K562 (cell line): Measurements from ENCODE around the gene HTRA3. TPM values are rescaled to one million over a fixed set of nuclear protein-coding genes. Genes with fewer than 3 reads are reported as not detected.

Experiments
- ATAC-seq: fragments of 200-7000 bp; cut with Tn5 transposase; 3 replicates; pipeline ENCODE4 v1.9.1; 2020; ENCODE audit warnings: moderate library complexity
- BruUV-seq: library from RNA; stranded (reverse); fragments of 400-500 nt; replicated peaks from 2 replicates; lab custom pipeline; 2021; lab: Mats Ljungman, UMichigan
- CTCF ChIA-PET: fragments of 300-600 bp; formaldehyde crosslinking; extraction: SDS; loops from one replicate; lab custom pipeline; 2021; ENCODE audit warnings: low intra/inter-chr PET ratio; lab: Yijun Ruan, JAX
- POLR2A ChIA-PET: fragments of 300-600, 350-650 bp; sonication (Branson Sonifier 250); formaldehyde crosslinking; extraction: SDS; loops from one replicate; lab custom pipeline; 2021; ENCODE audit warnings: antibody characterized with exemption, inconsistent platforms; lab: Yijun Ruan, JAX
- DNase-seq, 4 experiments: peaks; one replicate each; pipeline versions ENCODE4 v3.0.0 to v3.0.0-alpha.2; 2011 to 2018; ENCODE audit warnings: low spot score in 3 of 4, mixed read lengths in 3 of 4; ENCODE audit errors: extremely low read depth in 1 of 4
- FAIRE-seq: peaks from 2 replicates; lab custom pipeline; 2011; peaks lifted over from hg19 to GRCh38; lab: Jason Lieb, UNC
- H2AFZ ChIP-seq: 2 replicates; pipeline ENCODE4 v1.6.0; 2011; ENCODE audit warnings: low read depth, low read length, control low read depth, inconsistent platforms
- H3K27ac ChIP-seq: fragments of 200-600 bp; 3 replicates; pipeline ENCODE4 v1.8.0; 2011; ENCODE audit warnings: low read depth, mild to moderate bottlenecking, control low read depth, inconsistent platforms, low read length, moderate library complexity, mixed read lengths; ENCODE audit errors: extremely low read depth
- H3K27me3 ChIP-seq, 2 experiments: fragments of 300-600 bp in 1 of 2; 2 replicates in 1 of 2; 3 replicates in 1 of 2; pipeline versions ENCODE4 v1.6.0 to v1.8.0; 2011; ENCODE audit warnings: inconsistent platforms in 2 of 2, low read length in 2 of 2, mild to moderate bottlenecking in 1 of 2, mixed read lengths in 1 of 2, moderate library complexity in 1 of 2; ENCODE audit not compliant: control insufficient read depth in 2 of 2, insufficient read depth in 2 of 2
- H3K36me3 ChIP-seq: fragments of 300-600 bp; 3 replicates; pipeline ENCODE4 v1.8.0; 2011; ENCODE audit warnings: mild to moderate bottlenecking, low read length, inconsistent platforms; ENCODE audit not compliant: control insufficient read depth, insufficient read depth
- H3K4me1 ChIP-seq, 2 experiments: fragments of 200-600 bp in 1 of 2; replicated peaks in 1 of 2; 2 replicates in 1 of 2; 3 replicates in 1 of 2; pipeline versions ENCODE4 v1.5.1 to v1.8.0; 2011; ENCODE audit warnings: inconsistent platforms in 2 of 2, low read length in 2 of 2, mild to moderate bottlenecking in 1 of 2, mixed read lengths in 1 of 2, moderate library complexity in 1 of 2; ENCODE audit not compliant: control insufficient read depth in 2 of 2, insufficient read depth in 2 of 2
- H3K4me2 ChIP-seq: 2 replicates; pipeline ENCODE4 v1.6.1; 2011; ENCODE audit warnings: low read length, control low read depth, inconsistent platforms, mixed read lengths; ENCODE audit not compliant: insufficient read depth
- H3K4me3 ChIP-seq: fragments of 200-600 bp; sonication (generic), shearing (Covaris generic); 2 replicates; pipeline ENCODE4 v1.5.1; 2016; ENCODE audit warnings: control low read depth, inconsistent platforms
- H3K79me2 ChIP-seq: fragments of 200-600 bp; 3 replicates; pipeline ENCODE4 v1.8.0; 2011; ENCODE audit warnings: low read length, inconsistent platforms; ENCODE audit not compliant: control insufficient read depth, insufficient read depth
- H3K9ac ChIP-seq, 2 experiments: 2 replicates each; pipeline versions ENCODE4 v1.6.0 to v1.6.1; 2011; ENCODE audit warnings: low read depth in 2 of 2, low read length in 2 of 2, control low read depth in 1 of 2, inconsistent platforms in 1 of 2, mild to moderate bottlenecking in 1 of 2, mixed read lengths in 1 of 2; ENCODE audit not compliant: insufficient read depth in 1 of 2
- H3K9me1 ChIP-seq: one replicate; pipeline ENCODE4 v1.6.0; 2011; ENCODE audit warnings: inconsistent platforms, mild to moderate bottlenecking, low read length, moderate library complexity; ENCODE audit not compliant: control insufficient read depth, insufficient read depth
- H3K9me3 ChIP-seq: replicated peaks from 2 replicates; pipeline ENCODE4 v1.5.1; 2011; ENCODE audit warnings: low read depth, low read length, inconsistent platforms; ENCODE audit not compliant: control insufficient read depth, insufficient read depth
- H4K20me1 ChIP-seq: replicated peaks from 2 replicates; pipeline ENCODE4 v1.6.1; 2011; ENCODE audit warnings: low read length, inconsistent platforms, mixed read lengths; ENCODE audit not compliant: control insufficient read depth, insufficient read depth
- ATF3 ChIP-seq, 2 experiments: fragments of 450-650 bp in 1 of 2; sonication (generic) in 1 of 2; formaldehyde crosslinking in 1 of 2; IDR thresholded peaks in 1 of 2; conservative IDR thresholded peaks in 1 of 2; 2 replicates each; pipeline versions ENCODE4 v1.6.1 to v1.8.1; 2016 to 2023; ENCODE audit warnings: mild to moderate bottlenecking in 2 of 2, moderate library complexity in 2 of 2, inconsistent platforms in 1 of 2, missing genetic modification reagents in 1 of 2
- C11orf30 ChIP-seq: fragments of 450-650 bp; IDR thresholded peaks from 2 replicates; pipeline ENCODE4 v1.6.1; 2016; ENCODE audit warnings: low read depth, mild to moderate bottlenecking
- CHAMP1 ChIP-seq: fragments of 450-650 bp; IDR thresholded peaks from 2 replicates; pipeline ENCODE4 v1.6.1; 2016; ENCODE audit warnings: mild to moderate bottlenecking
- E2F1 ChIP-seq: sonication (generic); formaldehyde crosslinking; IDR thresholded peaks from 2 replicates; pipeline ENCODE4 v1.8.1; 2023; ENCODE audit warnings: mild to moderate bottlenecking, missing genetic modification reagents, moderate library complexity
- GTF2A2 ChIP-seq: IDR thresholded peaks from 2 replicates; pipeline ENCODE4 v1.6.1; 2016; ENCODE audit warnings: mild to moderate bottlenecking, missing genetic modification characterization, missing compliant biosample characterization
- LEF1 ChIP-seq: fragments of 450-650 bp; IDR thresholded peaks from 2 replicates; pipeline ENCODE4 v1.6.1; 2016; ENCODE audit warnings: mild to moderate bottlenecking
- PRPF4 ChIP-seq: fragments of 200-400 bp; formaldehyde crosslinking; IDR thresholded peaks from one replicate; pipeline ENCODE4 v1.6.1; 2017; ENCODE audit warnings: low read length, low read depth, mild to moderate bottlenecking; ENCODE audit not compliant: insufficient read depth, poor library complexity, severe bottlenecking
- SAP30 ChIP-seq: fragments of 200-600 bp; sonication (generic); IDR thresholded peaks from 2 replicates; pipeline ENCODE4 v1.6.1; 2012; ENCODE audit warnings: borderline replicate concordance, low read depth, mild to moderate bottlenecking, moderate library complexity, low read length, control low read depth, inconsistent platforms; ENCODE audit not compliant: insufficient read depth, poor library complexity, severe bottlenecking
- SETDB1 ChIP-seq: IDR thresholded peaks from one replicate; pipeline ENCODE4 v1.6.1; 2012; ENCODE audit warnings: low read length, control low read depth, inconsistent platforms
- ZBTB2 ChIP-seq: fragments of 450-650 bp; IDR thresholded peaks from 2 replicates; pipeline ENCODE4 v1.6.1; 2016; ENCODE audit warnings: antibody characterized with exemption
- ZNF445 ChIP-seq: fragments of 250-450 bp; sonication (Bioruptor Pico); IDR thresholded peaks from 2 replicates; pipeline ENCODE4 v1.4.0; 2020; ENCODE audit warnings: low read depth, mild to moderate bottlenecking, moderate library complexity
- ZNF699 ChIP-seq: fragments of 250-450 bp; sonication (Bioruptor Pico); IDR thresholded peaks from 2 replicates; pipeline ENCODE4 v1.8.0; 2021; ENCODE audit warnings: mild to moderate bottlenecking, moderate library complexity; ENCODE audit not compliant: insufficient replicate concordance
- WGBS: fragments of 100-300 bp; shearing (Covaris generic); methylation state at CpG from one replicate; pipeline ENCODE4 v1.1.6; 2016; ENCODE audit warnings: low coverage, mixed read lengths; ENCODE audit not compliant: insufficient coverage; ENCODE audit errors: missing lambda C conversion rate; 5-methylcytosine and 5-hydroxymethylcytosine counted together
- in situ Hi-C: fragments of 300-500 bp; cut with MboI; formaldehyde crosslinking; loops from 4 replicates; pipeline ENCODE4 v1.15.0; 2018; ENCODE audit warnings: inconsistent platforms, mixed read lengths
- intact Hi-C: fragments of 100-400 bp; cut with micrococcal nuclease; formaldehyde crosslinking; loops from 2 replicates; pipeline ENCODE4 v1.14.2; 2022
- polyA plus RNA-seq, 8 experiments: library from polyadenylated mRNA; depleted of rRNA in 4 of 8; stranded (reverse) in 5 of 8; unstranded in 3 of 8; fragments of >200 nt; fragmentation: Nextera tagmentation in 2 of 8; fragmentation: Illumina TruSeq in 1 of 8; extraction: Ambion mirVana in 2 of 8; extraction: Trizol in 1 of 8; gene quantifications; 2 replicates each; pipeline versions ENCODE4 v1.2.1 to v1.2.3, GENCODE V29; 2011 to 2014; ENCODE audit warnings: inconsistent platforms in 1 of 8, missing spikeins in 1 of 8
- total RNA-seq, 7 experiments: library from RNA; depleted of rRNA in 6 of 7; stranded (reverse); fragments of >200 nt in 6 of 7; fragmentation: Illumina TruSeq in 2 of 7; extraction: Trizol in 2 of 7; gene quantifications; 2 replicates each; pipeline versions ENCODE4 v1.2.1 to v1.2.3, GENCODE V29; 2011 to 2021; ENCODE audit warnings: low replicate concordance in 1 of 7

The HTRA3 gene
- total and polyA plus RNA-seq, 9 of the 15 experiments (the other 6 are each of a cell fraction or from before 2014, with no cell fraction given): 0.04 TPM; not detected in 8

GRCh38 chr4:8355864-8356565 lies 86.5 kb downstream of the HTRA3 start:
- Histone ChIP-seq H3K9ac (no peak overlapping the region), H4K20me1 (no peaks in the 10 kb centered on the region; the same call in 1 of the 2 replicates), H3K36me3 (no peaks in the 10 kb centered on the region), H2AFZ (no peak overlapping the region), H3K4me1 (peaks cover 0 to 3% of the 10 kb centered on the region in 2 experiments; a peak in 1 of 5 replicates), H3K79me2 (no peaks in the 10 kb centered on the region), H3K9me1 (no peaks in the 10 kb centered on the region), H3K27ac (no peak overlapping the region), H3K4me3 (no peak overlapping the region), H3K9me3 (no peaks in the 10 kb centered on the region), H3K27me3 (peaks cover 6 to 43% of the 10 kb centered on the region in 2 experiments; a peak in 4 of 5 replicates), H3K4me2 (no peak overlapping the region)
- ChIA-PET CTCF (no interaction called here), POLR2A (no interaction called here)
- ATAC-seq: no peak
- no TSS peak for BruUV-seq
- DNase-seq: no peak
- intact Hi-C loops (no loop called here), in situ Hi-C loops (no loop called here)
- WGBS: 4% methylated on average over 8 of the region's 8 CpGs
- FAIRE-seq: no peak
- TF ChIP-seq ZNF445 (CRISPR knock-in tag): no peak
- TF ChIP-seq SETDB1: no peak
- TF ChIP-seq PRPF4: no peak
- no peak for TF ChIP-seq E2F1 (CRISPR knock-in tag)
- TF ChIP-seq GTF2A2 (tag): no peak
- no peak for TF ChIP-seq LEF1
- TF ChIP-seq ZBTB2: no peak
- TF ChIP-seq ZNF699 (CRISPR knock-in tag): no peak
- no peak for TF ChIP-seq C11orf30
- no peak for TF ChIP-seq ATF3 (IDR thresholded peaks at IDR 0.05)
- no peak for TF ChIP-seq ATF3 (CRISPR knock-in tag; conservative IDR thresholded peaks at IDR 0.05)
- TF ChIP-seq SAP30: no peak
- TF ChIP-seq CHAMP1: no peak
